Spleen (tissue), 11 donors: ENCODE measurements around the gene C1QTNF2. TPM values are rescaled to one million over a fixed set of nuclear protein-coding genes. Genes with fewer than 3 reads are reported as not detected.

Experiments
- DNase-seq: peaks from one replicate; pipeline ENCODE4 v3.0.0-alpha.2; 2020
- H3K27ac ChIP-seq, 8 donors: fragments of 200-600 bp; sonication (generic) in 7 of 8; 1 replicate in 4 of 8; 2 replicates in 4 of 8; pipeline versions ENCODE4 v1.5.0 to v1.8.0; 2016 to 2021; ENCODE audit warnings: inconsistent platforms in 4 of 8, mild to moderate bottlenecking in 4 of 8, moderate library complexity in 1 of 8
- H3K27me3 ChIP-seq, 7 donors: fragments of 200-600 bp; sonication (generic) in 6 of 7; replicated peaks in 1 of 7; 1 replicate in 4 of 7; 2 replicates in 3 of 7; pipeline versions ENCODE4 v1.5.0 to v1.8.0; 2016 to 2021; ENCODE audit warnings: inconsistent platforms in 3 of 7, mild to moderate bottlenecking in 1 of 7
- H3K36me3 ChIP-seq, 6 donors: fragments of 200-600 bp; sonication (generic) in 5 of 6; 1 replicate in 4 of 6; 2 replicates in 2 of 6; pipeline versions ENCODE4 v1.5.0 to v1.8.0; 2016 to 2021; ENCODE audit warnings: inconsistent platforms in 2 of 6
- H3K4me1 ChIP-seq, 6 donors: fragments of 200-600 bp; sonication (generic) in 5 of 6; 1 replicate in 3 of 6; 2 replicates in 3 of 6; pipeline versions ENCODE4 v1.5.0 to v1.8.0; 2016 to 2021; ENCODE audit warnings: inconsistent platforms in 3 of 6
- H3K4me3 ChIP-seq, 8 donors: fragments of 200-600 bp; sonication (generic) in 7 of 8; 1 replicate in 4 of 8; 2 replicates in 4 of 8; pipeline versions ENCODE4 v1.5.0 to v1.8.0; 2016 to 2021; ENCODE audit warnings: inconsistent platforms in 4 of 8, mild to moderate bottlenecking in 4 of 8, moderate library complexity in 2 of 8
- H3K9me3 ChIP-seq, 8 donors: fragments of 200-600 bp; sonication (generic) in 7 of 8; 1 replicate in 4 of 8; 2 replicates in 4 of 8; pipeline versions ENCODE4 v1.5.0 to v1.8.0; 2016 to 2021; ENCODE audit warnings: inconsistent platforms in 4 of 8
- POLR2A ChIP-seq, 3 donors: fragments of 450-650 bp; IDR thresholded peaks; one replicate each; pipeline ENCODE4 v1.5.1; 2017; ENCODE audit warnings: antibody characterized with exemption in 3 of 3, mild to moderate bottlenecking in 1 of 3
- POLR2AphosphoS5 ChIP-seq, 3 donors: sonication (generic); formaldehyde crosslinking; IDR thresholded peaks; one replicate each; pipeline ENCODE4 v1.5.1; 2017; ENCODE audit warnings: antibody characterized with exemption in 3 of 3
- WGBS, 5 donors: extraction: QIAGEN DNeasy Blood & Tissue Kit in 3 of 5; methylation state at CpG; one replicate each; pipeline versions ENCODE4 v1.1.5 to v1.1.7; 2013 to 2018; 5-methylcytosine and 5-hydroxymethylcytosine counted together
- intact Hi-C: fragments of 100-400 bp; cut with DNase I; formaldehyde crosslinking; loops from one replicate; pipeline ENCODE4 v1.15.0; 2023; ENCODE audit warnings: low total_unique reads
- polyA plus RNA-seq, 3 donors: library from polyadenylated mRNA; stranded (reverse); fragments of 200-250 nt; gene quantifications; one replicate each; pipeline ENCODE4 v1.2.1, GENCODE V29; 2013
- total RNA-seq, 7 donors: library from RNA; depleted of rRNA in 3 of 7; stranded (reverse); fragments of >200 nt in 3 of 7; fragmentation: NEBNext Ultra II Directional in 4 of 7; extraction: Animal tissue kit (Norgen Biotek cat#: 25700) in 4 of 7; gene quantifications; one replicate each; pipeline versions ENCODE4 v1.1.0 to v1.2.1, GENCODE V29; 2016 to 2021
- TF ChIP-seq, protein P1 (sequence below), 11 experiments: fragments of 200-600 bp in 7 of 11; fragments of 450-650 bp in 4 of 11; sonication (generic) in 4 of 11; IDR thresholded peaks in 8 of 11; conservative IDR thresholded peaks in 3 of 11; 1 replicate in 7 of 11; 2 replicates in 4 of 11; pipeline versions ENCODE4 v1.4.0 to v1.8.0; 2016 to 2021; ENCODE audit warnings: antibody characterized with exemption in 11 of 11, inconsistent platforms in 4 of 11, mild to moderate bottlenecking in 1 of 11
- donor health status: healthy with polysubstance abuse.
- donor health status: DM: no; HTN: no; CAD: no; lungs with moderate emphysema.
- donor health status: DM: no; HTN: no; CAD: no.
- donor health status: Bipolar disorder and iron deficiency.
- donor health status: healthy.
- donor health status: DM: no; HTN: no; CAD: no.
- donor health status: DM: yes; HTN: yes; CAD: no.

Gene C1QTNF2
- total and polyA plus RNA-seq, 10 donors: 0.16 to 0.52 (median 0.32) TPM; not detected in 3

DNA sequence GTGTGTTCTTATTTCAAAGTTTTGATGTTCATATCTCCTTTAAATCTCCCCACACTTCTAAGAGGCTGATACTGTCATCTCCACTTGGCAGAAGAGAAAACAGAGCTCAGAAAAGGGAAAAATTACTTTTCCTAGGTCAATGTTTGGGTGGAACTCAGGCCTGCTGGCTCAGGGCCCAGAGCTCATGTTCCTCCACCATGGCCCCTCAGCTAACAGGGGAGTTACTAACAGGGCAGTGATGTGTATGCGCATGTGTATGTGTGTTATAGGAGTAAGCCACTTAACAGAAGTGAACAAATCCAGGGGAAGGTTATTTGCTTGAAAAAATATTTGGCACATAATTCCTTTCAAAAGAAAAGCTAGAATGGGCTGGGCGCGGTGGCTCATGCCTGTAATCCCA, 2.5 kb downstream of the C1QTNF2 start:
- intact Hi-C loops: no loop called here
- Histone ChIP-seq H3K36me3 (no peaks in the 10 kb centered on the region), H3K4me3 (no peak overlapping the region), H3K9me3 (no peaks in the 10 kb centered on the region), H3K27me3 (peaks cover 0 to 60% (median 22%) of the 10 kb centered on the region in 7 donors), H3K27ac (no peak overlapping the region), H3K4me1 (peaks cover 0 to 20% (median 13%) of the 10 kb centered on the region in 6 donors)
- no peak for DNase-seq
- TF ChIP-seq POLR2A (IDR thresholded peaks at IDR 0.05) (no peak), POLR2AphosphoS5 (IDR thresholded peaks at IDR 0.05) (no peak)
- TF ChIP-seq, protein P1, sequence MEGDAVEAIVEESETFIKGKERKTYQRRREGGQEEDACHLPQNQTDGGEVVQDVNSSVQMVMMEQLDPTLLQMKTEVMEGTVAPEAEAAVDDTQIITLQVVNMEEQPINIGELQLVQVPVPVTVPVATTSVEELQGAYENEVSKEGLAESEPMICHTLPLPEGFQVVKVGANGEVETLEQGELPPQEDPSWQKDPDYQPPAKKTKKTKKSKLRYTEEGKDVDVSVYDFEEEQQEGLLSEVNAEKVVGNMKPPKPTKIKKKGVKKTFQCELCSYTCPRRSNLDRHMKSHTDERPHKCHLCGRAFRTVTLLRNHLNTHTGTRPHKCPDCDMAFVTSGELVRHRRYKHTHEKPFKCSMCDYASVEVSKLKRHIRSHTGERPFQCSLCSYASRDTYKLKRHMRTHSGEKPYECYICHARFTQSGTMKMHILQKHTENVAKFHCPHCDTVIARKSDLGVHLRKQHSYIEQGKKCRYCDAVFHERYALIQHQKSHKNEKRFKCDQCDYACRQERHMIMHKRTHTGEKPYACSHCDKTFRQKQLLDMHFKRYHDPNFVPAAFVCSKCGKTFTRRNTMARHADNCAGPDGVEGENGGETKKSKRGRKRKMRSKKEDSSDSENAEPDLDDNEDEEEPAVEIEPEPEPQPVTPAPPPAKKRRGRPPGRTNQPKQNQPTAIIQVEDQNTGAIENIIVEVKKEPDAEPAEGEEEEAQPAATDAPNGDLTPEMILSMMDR (IDR thresholded peaks at IDR 0.05 in 8 of 11, conservative IDR thresholded peaks at IDR 0.05 in 3 of 11): no peak
- 96 to 100% (median 97%) methylated on average over 3 of the region's 3 CpGs for WGBS, 5 donors

DNA sequence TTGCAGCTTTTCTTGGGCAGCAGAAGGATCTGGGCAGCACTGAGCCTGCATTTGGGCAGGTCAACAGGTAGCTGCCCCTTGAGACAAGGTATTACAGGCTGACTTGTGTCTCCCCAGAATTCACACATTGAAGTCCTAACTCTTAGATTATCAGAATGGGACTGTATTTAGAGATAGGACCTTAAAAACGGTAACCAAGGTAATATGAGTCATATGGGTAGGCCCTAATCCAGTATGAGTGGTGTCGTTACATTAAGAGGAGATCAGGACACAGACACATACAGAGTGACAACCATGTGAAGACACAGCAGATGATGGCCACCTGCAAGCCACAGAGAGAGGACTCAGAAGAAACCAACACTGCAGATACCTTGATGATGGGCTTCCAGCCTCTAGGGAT, 3.2 kb downstream of the C1QTNF2 start:
- Histone ChIP-seq H3K36me3 (no peaks in the 10 kb centered on the region), H3K9me3 (no peaks in the 10 kb centered on the region), H3K4me3 (no peak overlapping the region), H3K27me3 (peaks cover 0 to 54% (median 22%) of the 10 kb centered on the region in 7 donors), H3K4me1 (peaks cover 0 to 20% (median 14%) of the 10 kb centered on the region in 6 donors), H3K27ac (no peak overlapping the region)
- intact Hi-C loops: no loop called here
- TF ChIP-seq POLR2A (IDR thresholded peaks at IDR 0.05) (no peak), POLR2AphosphoS5 (IDR thresholded peaks at IDR 0.05) (no peak)
- TF ChIP-seq, protein P1 (IDR thresholded peaks at IDR 0.05 in 8 of 11, conservative IDR thresholded peaks at IDR 0.05 in 3 of 11): no peak
- WGBS, 5 donors: 70 to 86% (median 79%) methylated on average over 2 of the region's 2 CpGs
- DNase-seq: no peak

DNA sequence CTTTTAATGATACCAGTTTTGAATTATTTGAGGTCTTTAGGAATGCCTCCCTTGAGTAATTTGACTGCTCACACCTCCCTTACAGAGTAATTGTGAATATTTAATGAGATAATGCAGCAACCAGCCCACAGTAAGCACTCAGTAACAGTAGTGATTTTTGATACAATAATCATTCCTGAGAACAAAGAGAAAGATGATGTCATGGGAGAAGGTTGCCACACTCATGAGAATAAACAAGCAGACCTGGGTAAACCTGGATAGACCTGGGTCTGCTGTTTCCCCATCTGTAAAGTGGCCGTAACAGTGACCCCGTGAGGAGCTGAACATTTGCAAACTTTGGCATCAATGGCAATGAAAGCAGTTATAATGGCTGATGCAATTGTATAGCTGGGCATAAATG, 4.2 kb downstream of the C1QTNF2 start:
- H3K4me3 ChIP-seq: no peak overlapping the region
- 93 to 98% (median 95%) methylated on average over 2 of the region's 2 CpGs for WGBS, 5 donors
- H3K27ac ChIP-seq: no peak overlapping the region
- H3K4me1 ChIP-seq: peaks cover 0 to 20% (median 14%) of the 10 kb centered on the region in 6 donors
- H3K27me3 ChIP-seq: peaks cover 0 to 52% (median 20%) of the 10 kb centered on the region in 7 donors
- H3K36me3 ChIP-seq: no peaks in the 10 kb centered on the region
- DNase-seq: no peak
- TF ChIP-seq POLR2AphosphoS5 (IDR thresholded peaks at IDR 0.05) (no peak), POLR2A (IDR thresholded peaks at IDR 0.05) (no peak)
- TF ChIP-seq, protein P1 (IDR thresholded peaks at IDR 0.05 in 8 of 11, conservative IDR thresholded peaks at IDR 0.05 in 3 of 11): no peak
- H3K9me3 ChIP-seq: no peaks in the 10 kb centered on the region
- intact Hi-C loops: no loop called here

DNA sequence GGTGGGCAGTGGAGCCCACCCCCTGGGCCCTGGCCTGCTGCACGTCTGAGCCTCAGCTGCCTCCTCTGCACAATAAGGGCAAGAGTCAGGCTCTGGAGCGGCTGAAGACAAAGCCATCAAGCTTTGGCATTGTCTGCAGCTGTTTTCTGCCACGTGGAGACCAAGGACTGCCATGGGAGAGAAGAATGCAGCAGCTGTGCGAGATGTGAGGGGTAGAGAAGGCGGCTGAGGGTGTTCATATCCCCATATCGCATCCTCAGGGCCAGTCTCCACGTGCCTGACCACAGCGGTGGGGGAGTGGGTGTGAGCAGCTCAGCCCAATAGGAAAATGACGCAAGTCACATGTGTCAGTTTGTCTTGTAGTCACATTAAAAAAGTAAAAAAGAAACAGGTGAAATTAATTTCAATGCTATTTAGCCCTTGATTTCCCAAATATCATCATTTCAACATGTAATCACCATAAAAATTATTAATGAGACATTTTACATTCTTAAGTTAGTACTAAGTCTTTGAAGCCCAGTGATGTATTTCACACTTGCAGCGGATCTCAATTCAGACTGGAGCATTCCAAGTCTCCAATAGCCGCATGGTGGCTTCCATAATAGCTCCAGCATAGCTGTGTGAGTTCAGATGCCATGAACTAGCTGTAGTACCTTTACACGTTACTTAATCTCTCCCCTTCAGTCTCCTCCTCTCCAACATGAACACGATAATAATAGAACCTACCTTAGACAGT, 6.6 kb downstream of the C1QTNF2 start:
- H3K9me3 ChIP-seq: no peaks in the 10 kb centered on the region
- intact Hi-C loops: no loop called here
- no peak overlapping the region for H3K4me3 ChIP-seq
- 66 to 87% (median 75%) methylated on average over 13 of the region's 13 CpGs for WGBS, 5 donors
- H3K36me3 ChIP-seq: no peaks in the 10 kb centered on the region
- no peak for DNase-seq
- H3K4me1 ChIP-seq: peaks cover 0 to 7% (median 2%) of the 10 kb centered on the region in 6 donors
- no peak for TF ChIP-seq POLR2AphosphoS5 (IDR thresholded peaks at IDR 0.05)
- no peak for TF ChIP-seq POLR2A (IDR thresholded peaks at IDR 0.05)
- TF ChIP-seq, protein P1 (IDR thresholded peaks at IDR 0.05 in 8 of 11, conservative IDR thresholded peaks at IDR 0.05 in 3 of 11): no peak
- peak overlapping the region in 5 of 8 donors; percentile 28 to 42 (median 33) for H3K27ac ChIP-seq
- H3K27me3 ChIP-seq: peaks cover 0 to 28% (median 0%) of the 10 kb centered on the region in 7 donors
